Fibroblast of pulmonary artery (primary cell): Measurements from ENCODE around the gene CISD2.
A peak's percentile ranks its signal among the peaks of the same experiment; 100 is the strongest.
"Not testable (repeated sequence)": the region's sequence is repeated elsewhere in the genome, so short reads cannot be mapped to it uniquely, and the experiment has no call there.

Source experiments
- DNase-seq: peaks from one replicate; pipeline ENCODE4 v3.0.0-alpha.2; 2010; ENCODE audit warnings: low read depth
- H3K4me3 ChIP-seq: replicated peaks from 2 replicates; pipeline ENCODE4 v1.5.1; 2011; ENCODE audit warnings: low read depth, mild to moderate bottlenecking, control low read depth, low read length, moderate library complexity
- TF ChIP-seq, protein P1 (sequence below): IDR thresholded peaks from 2 replicates; pipeline ENCODE4 v1.5.1; 2011; ENCODE audit warnings: mild to moderate bottlenecking, control low read depth, low read length, inconsistent platforms; ENCODE audit errors: missing control alignments

Gene CISD2

GRCh38 chr4:102868153-102868780, 525 bp upstream of the CISD2 start:
- TF ChIP-seq, protein P1, sequence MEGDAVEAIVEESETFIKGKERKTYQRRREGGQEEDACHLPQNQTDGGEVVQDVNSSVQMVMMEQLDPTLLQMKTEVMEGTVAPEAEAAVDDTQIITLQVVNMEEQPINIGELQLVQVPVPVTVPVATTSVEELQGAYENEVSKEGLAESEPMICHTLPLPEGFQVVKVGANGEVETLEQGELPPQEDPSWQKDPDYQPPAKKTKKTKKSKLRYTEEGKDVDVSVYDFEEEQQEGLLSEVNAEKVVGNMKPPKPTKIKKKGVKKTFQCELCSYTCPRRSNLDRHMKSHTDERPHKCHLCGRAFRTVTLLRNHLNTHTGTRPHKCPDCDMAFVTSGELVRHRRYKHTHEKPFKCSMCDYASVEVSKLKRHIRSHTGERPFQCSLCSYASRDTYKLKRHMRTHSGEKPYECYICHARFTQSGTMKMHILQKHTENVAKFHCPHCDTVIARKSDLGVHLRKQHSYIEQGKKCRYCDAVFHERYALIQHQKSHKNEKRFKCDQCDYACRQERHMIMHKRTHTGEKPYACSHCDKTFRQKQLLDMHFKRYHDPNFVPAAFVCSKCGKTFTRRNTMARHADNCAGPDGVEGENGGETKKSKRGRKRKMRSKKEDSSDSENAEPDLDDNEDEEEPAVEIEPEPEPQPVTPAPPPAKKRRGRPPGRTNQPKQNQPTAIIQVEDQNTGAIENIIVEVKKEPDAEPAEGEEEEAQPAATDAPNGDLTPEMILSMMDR = no peak
- DNase-seq = no peak
- H3K4me3 ChIP-seq = peak overlapping the region; percentile 77

DNA sequence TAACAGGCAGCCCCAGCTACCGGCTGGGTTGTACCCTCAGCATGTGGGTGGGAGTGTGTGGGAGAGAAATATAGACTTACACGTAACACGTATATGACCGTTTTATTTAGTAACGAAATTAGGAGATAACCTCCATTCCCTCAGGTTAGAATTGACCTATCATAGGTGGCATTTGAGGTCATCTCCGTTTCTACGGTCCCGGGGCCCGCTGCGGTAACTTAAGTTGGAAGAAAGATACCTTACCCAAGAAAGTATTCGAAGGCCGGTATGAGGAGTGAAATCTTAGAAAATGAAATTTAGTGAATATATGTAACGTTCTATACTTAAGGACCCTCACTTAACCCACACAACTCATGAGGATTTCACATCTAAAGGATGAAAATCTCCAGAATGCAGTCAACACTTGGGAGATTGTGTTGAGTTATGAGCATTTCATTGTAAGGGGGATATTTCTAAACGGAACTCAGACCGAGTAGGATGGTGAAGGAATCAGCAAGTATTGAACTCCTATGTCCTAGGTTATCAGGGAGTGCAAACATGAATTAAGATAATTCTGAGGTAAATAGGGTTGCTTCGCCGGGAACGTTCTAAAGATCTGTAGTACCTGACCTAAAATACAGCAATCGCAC, 891 bp downstream of the CISD2 start:
- TF ChIP-seq, protein P1 = no peak
- H3K4me3 ChIP-seq = peak overlapping the region; percentile 77
- no peak for DNase-seq

DNA sequence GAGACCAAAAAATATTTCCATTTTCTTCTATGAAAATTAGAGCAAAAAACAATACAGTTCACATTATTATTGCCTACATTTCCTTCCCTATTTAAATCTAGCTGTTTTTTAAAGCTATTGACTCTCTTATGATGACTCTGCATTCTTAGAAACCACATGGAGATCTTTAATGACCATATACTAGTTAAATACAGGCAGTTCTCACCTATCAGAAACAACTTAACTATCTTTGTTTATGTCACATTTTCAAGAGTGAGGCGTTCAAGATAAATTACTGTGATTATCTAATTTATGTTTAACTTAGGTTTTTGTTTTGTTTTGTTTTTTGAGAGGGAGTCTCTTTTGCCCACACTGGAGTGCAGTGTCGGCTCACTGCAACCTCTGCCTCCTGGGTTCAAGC, 3.0 kb downstream of the CISD2 start:
- H3K4me3 ChIP-seq = no peak overlapping the region
- DNase-seq = no peak
- TF ChIP-seq, protein P1 = no peak

- H3K4me3 ChIP-seq, DNase-seq: not testable (repeated sequence)
These were observed 8.8 kb downstream of the CISD2 start for GRCh38 chr4:102877477-102878106.

- DNase-seq = peak; percentile 14
- H3K4me3 ChIP-seq = not testable (repeated sequence)
These were observed 9.6 kb downstream of the CISD2 start for GRCh38 chr4:102878349-102878748.

DNA sequence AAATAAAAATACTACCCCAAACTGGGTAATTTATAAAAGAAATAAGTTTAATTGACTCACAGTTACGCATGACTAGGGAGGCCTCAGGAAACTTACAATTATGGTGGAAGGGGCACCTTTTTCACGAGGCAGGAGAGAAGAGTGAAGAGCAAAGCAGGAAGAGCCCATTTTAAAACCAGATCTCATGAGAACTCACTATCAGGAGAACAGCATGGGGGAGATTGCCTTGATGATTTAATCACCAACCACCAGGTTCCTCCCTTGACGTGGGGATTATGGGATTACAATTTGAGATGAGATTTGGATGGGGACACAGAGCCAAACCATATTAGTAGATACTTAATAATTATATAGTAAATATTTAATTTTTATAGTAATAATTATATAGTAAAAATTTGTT, 10.1 kb downstream of the CISD2 start:
- no peak overlapping the region for H3K4me3 ChIP-seq
- TF ChIP-seq, protein P1 = no peak
- no peak for DNase-seq

DNA sequence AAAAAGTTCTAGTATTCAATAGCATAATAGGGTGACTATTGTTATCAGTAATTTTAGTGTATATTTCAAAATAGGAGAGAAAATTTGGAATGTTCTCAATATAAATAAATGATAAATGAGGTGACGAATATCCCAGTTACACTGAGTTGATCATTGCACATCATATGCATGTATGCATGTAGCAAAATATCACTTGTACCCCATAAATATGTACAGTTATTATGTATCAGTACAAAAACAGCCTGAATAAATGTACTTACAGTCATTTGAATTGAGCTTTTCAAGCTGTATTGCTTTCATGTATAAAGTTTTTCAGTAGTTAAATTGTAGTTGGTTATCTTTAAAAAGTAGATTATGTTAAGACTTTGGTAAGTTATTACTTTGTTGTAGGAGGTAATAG, 12.6 kb downstream of the CISD2 start:
- TF ChIP-seq, protein P1 = no peak
- no peak overlapping the region for H3K4me3 ChIP-seq

DNA sequence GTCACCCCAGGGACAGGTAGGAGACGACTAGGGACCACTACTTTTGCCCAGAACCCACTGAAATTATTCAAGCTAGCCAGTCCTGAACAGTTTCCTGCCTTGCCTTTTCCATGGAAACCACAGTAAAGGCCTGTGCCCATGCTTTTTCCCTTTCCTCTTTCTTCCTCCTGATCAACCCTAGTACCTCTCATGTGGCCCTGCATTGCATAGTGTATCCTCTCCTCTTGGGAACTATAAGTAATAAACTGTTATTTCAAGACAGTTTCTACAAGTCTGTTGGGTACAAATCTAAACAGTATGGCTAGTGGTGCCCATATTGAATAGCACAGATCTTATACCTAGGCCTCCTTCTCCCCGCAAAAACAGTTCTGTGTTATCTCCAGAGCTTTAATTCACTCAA, 14.5 kb downstream of the CISD2 start:
- TF ChIP-seq, protein P1 = no peak
- no peak overlapping the region for H3K4me3 ChIP-seq

More for the DNA sequence above, 12.6 kb downstream of the CISD2 start:
- no peak for DNase-seq

DNA sequence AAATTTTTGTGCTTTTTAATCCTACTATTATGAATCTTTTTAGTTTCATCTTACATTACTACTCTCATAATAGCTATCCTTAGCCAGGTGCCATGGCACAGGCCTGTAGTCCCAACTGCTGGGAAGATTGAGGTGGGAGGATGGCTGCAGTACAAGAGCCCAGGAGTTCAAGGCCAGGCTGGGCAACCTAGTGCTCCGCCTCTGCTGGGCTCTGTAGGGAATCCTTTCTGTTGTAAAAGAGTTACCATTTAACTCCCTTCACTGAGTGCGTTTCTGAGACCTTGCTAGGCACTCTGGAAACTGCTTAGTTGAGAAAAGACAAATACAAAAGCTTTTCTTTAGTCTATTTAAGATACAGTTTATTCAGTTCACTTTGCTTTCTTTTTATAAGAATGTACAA, 19.8 kb downstream of the CISD2 start:
- H3K4me3 ChIP-seq, DNase-seq: not testable (repeated sequence)

More for the DNA sequence above, 14.5 kb downstream of the CISD2 start:
- no peak for DNase-seq

DNA sequence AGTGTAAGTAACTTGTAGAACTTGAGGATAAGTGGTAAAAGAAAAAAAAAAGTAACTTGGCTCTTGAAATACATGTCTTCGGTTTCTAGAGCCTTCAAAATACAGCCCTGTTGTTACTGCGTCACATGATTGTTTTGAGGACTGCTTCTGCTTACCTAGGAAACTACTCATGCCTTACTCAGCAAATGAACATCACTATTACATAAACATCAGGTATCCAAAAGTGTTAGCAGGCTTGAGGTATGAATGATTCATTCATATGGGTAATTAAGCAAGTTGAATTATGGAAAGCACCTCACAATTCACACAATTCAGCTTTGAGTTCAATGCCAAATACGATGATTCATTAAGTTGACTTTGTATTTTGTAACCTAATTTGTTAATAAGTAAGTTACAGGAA, 21.1 kb downstream of the CISD2 start:
- DNase-seq, H3K4me3 ChIP-seq: not testable (repeated sequence)

GRCh38 chr4:102896547-102896946, 27.8 kb downstream of the CISD2 start:
- DNase-seq, H3K4me3 ChIP-seq: not testable (repeated sequence)
